ENCODE data around the gene BOD1.

GRCh38 chr5:173570321-173571090 lies 45.9 kb downstream of the BOD1 start:
- TF ChIP-seq BHLHE40 (IDR thresholded peaks at IDR 0.05; ENCODE audit: low read depth, low read length) (no peak), USF2 (IDR thresholded peaks at IDR 0.05) (no peak), MAZ (IDR thresholded peaks at IDR 0.05; ENCODE audit: borderline replicate concordance, low read depth, low read length) (no peak), CTCF (IDR thresholded peaks at IDR 0.05) (no peak), POLR2A (IDR thresholded peaks at IDR 0.05; ENCODE audit: low read length) (no peak), RAD21 (conservative IDR thresholded peaks at IDR 0.05 in 1 of 2, IDR thresholded peaks at IDR 0.05 in 1 of 2) (no peak), POLR2AphosphoS2 (conservative IDR thresholded peaks at IDR 0.05; ENCODE audit: low read length) (no peak), CEBPB (IDR thresholded peaks at IDR 0.05) (no peak), MYC (IDR thresholded peaks at IDR 0.05; ENCODE audit: borderline replicate concordance, low read length) (no peak), MAFK (IDR thresholded peaks at IDR 0.05; ENCODE audit: partially characterized antibody) (no peak)

Data from A549 (cell line).